WTC11 (cell line): Measurements from ENCODE around the gene COL25A1.

ENCODE experiments used
- ATF1 ChIP-seq: sonication (generic); formaldehyde crosslinking; IDR thresholded peaks from 2 replicates; pipeline ENCODE4 v1.8.1; 2023; ENCODE audit warnings: mild to moderate bottlenecking, moderate library complexity, missing genetic modification reagents
- CTCF ChIP-seq: fragments of 200-600 bp; IDR thresholded peaks from 2 replicates; pipeline ENCODE4 v1.8.0; 2022; ENCODE audit warnings: antibody characterized with exemption
- E2F4 ChIP-seq: sonication (generic); formaldehyde crosslinking; IDR thresholded peaks from 2 replicates; pipeline ENCODE4 v1.8.1; 2022; ENCODE audit warnings: low read depth, mild to moderate bottlenecking, moderate library complexity, missing genetic modification reagents, borderline replicate concordance
- E2F5 ChIP-seq: sonication (generic); formaldehyde crosslinking; IDR thresholded peaks from 2 replicates; pipeline ENCODE4 v1.8.1; 2022; ENCODE audit warnings: mild to moderate bottlenecking, moderate library complexity, missing genetic modification reagents
- ELF4 ChIP-seq: sonication (generic); formaldehyde crosslinking; IDR thresholded peaks from 2 replicates; pipeline ENCODE4 v1.8.1; 2022; ENCODE audit warnings: low read depth, mild to moderate bottlenecking, moderate library complexity, missing genetic modification reagents
- MAX ChIP-seq: sonication (generic); formaldehyde crosslinking; IDR thresholded peaks from 2 replicates; pipeline ENCODE4 v1.8.0; 2022; ENCODE audit warnings: mild to moderate bottlenecking, missing genetic modification reagents
- NR1H2 ChIP-seq: sonication (generic); formaldehyde crosslinking; IDR thresholded peaks from 2 replicates; pipeline ENCODE4 v1.9.0; 2021; ENCODE audit warnings: mild to moderate bottlenecking, moderate library complexity, missing genetic modification reagents
- TEAD4 ChIP-seq: sonication (generic); formaldehyde crosslinking; IDR thresholded peaks from 2 replicates; pipeline ENCODE4 v1.8.0; 2022; ENCODE audit warnings: mild to moderate bottlenecking, missing genetic modification reagents
- TP53 ChIP-seq: sonication (generic); formaldehyde crosslinking; IDR thresholded peaks from 2 replicates; pipeline ENCODE4 v1.8.1; 2023; ENCODE audit warnings: mild to moderate bottlenecking, missing genetic modification reagents
- USF2 ChIP-seq: sonication (generic); formaldehyde crosslinking; IDR thresholded peaks from 2 replicates; pipeline ENCODE4 v1.8.1; 2023; ENCODE audit warnings: mild to moderate bottlenecking, missing genetic modification reagents, moderate library complexity
- ZBTB21 ChIP-seq: sonication (generic); formaldehyde crosslinking; IDR thresholded peaks from 2 replicates; pipeline ENCODE4 v1.8.1; 2023; ENCODE audit warnings: mild to moderate bottlenecking, missing genetic modification reagents, borderline replicate concordance
- ZMAT4 ChIP-seq: fragments of 250-450 bp; sonication (Bioruptor Pico); IDR thresholded peaks from 2 replicates; pipeline ENCODE4 v1.9.0; 2021; ENCODE audit warnings: mild to moderate bottlenecking

GRCh38 chr4:109083911-109084310 is 218.5 kb downstream of the COL25A1 start:
- TF ChIP-seq NR1H2 (CRISPR knock-in tag) (no peak), TP53 (CRISPR knock-in tag) (no peak), E2F4 (CRISPR knock-in tag) (no peak), ELF4 (CRISPR knock-in tag) (no peak), CTCF (no peak), USF2 (CRISPR knock-in tag) (no peak), ZBTB21 (CRISPR knock-in tag) (no peak), TEAD4 (CRISPR knock-in tag) (no peak), ATF1 (CRISPR knock-in tag) (no peak), MAX (CRISPR knock-in tag) (no peak), ZMAT4 (no peak), E2F5 (CRISPR knock-in tag) (no peak)
